Skin of body (tissue), 2 donors: ENCODE data around the gene TRPM2. TPM values are rescaled to one million over a fixed set of nuclear protein-coding genes. Genes with fewer than 3 reads are reported as not detected.

Experiments used
- DNase-seq: peaks from one replicate; lab custom pipeline; 2025; lab: John Stamatoyannopoulos, UW
- total RNA-seq: library from RNA; depleted of rRNA; stranded (reverse); fragments of >200 nt; gene quantifications from one replicate; pipeline ENCODE4 v1.2.3, GENCODE V29; 2014

Gene TRPM2
- total RNA-seq, 1 donor from 2014 or later, result 1.8 TPM

DNA sequence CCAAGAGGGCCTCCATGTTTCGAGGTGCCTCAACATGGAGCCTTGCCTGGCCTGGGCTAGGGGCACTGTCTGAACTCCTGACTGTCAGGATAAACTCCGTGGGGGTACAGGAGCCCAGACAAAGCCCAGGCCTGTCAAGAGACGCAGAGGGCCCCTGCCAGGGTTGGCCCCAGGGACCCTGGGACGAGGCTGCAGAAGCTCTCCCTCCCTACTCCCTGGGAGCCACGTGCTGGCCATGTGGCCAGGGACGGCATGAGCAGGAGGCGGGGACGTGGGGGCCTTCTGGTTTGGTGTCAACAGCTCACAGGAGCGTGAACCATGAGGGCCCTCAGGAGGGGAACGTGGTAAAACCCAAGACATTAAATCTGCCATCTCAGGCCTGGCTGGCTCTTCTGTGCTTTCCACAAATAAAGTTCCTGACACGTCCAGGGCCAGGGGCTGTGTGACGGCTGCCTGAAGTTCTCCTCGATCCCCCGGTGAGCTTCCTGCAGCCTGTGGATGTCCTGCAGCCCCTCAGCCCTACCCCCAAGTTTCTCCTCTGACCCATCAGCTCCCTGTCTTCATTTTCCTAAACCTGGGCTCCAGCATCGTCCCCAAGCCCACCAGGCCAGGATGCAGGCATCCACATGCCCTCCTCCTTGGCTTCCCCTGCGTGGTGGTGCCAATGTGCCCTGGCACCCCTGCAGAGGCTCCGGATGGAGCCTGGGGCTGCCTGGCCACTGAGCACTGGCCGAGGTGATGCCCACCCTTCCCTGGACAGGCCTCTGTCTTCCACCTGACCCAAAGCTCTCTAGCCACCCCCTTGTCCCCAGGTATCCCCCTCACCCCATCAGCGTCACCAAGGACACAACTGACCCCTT lies 89.1 kb downstream of the TRPM2 start:
- DNase-seq, result no peak

- DNase-seq, result no peak
Measured at GRCh38 chr21:44443291-44443890, 90.0 kb downstream of the TRPM2 start.

- no peak for DNase-seq
Measured at GRCh38 chr21:44443891-44444285, 90.5 kb downstream of the TRPM2 start.

GRCh38 chr21:44444286-44444931 lies 91.0 kb downstream of the TRPM2 start:
- no peak for DNase-seq

DNA sequence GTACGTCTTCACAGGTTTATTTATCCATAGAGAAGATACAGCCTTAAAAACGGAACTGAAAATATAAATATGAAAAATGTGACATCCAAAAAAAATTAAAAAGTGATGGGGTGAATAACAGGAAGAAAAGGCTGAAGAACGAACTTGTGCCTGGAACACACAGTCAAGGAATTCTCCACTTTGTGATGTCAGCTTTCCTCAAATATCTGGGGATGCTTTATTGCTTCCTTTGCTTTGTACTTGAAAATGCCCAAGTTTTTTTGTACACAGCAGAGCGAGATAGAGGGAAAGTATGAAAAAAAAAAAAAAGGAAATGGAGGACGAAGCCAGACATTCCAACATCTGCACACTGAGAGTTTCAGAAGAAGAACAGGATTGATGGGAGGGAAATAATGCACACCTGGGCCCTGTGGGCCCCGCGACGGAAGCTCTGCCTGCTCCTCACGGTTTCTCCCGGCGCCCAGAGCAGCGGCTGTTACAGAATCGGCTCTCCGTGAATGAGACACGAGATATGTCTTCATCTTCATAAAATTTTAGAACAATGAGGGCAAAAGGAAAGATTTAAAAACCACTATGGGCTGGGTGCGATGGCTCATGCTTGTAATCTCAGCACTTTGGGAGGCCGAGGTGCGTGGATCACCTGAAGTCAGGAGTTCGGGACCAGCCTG lies 91.9 kb downstream of the TRPM2 start:
- DNase-seq, result no peak

DNA sequence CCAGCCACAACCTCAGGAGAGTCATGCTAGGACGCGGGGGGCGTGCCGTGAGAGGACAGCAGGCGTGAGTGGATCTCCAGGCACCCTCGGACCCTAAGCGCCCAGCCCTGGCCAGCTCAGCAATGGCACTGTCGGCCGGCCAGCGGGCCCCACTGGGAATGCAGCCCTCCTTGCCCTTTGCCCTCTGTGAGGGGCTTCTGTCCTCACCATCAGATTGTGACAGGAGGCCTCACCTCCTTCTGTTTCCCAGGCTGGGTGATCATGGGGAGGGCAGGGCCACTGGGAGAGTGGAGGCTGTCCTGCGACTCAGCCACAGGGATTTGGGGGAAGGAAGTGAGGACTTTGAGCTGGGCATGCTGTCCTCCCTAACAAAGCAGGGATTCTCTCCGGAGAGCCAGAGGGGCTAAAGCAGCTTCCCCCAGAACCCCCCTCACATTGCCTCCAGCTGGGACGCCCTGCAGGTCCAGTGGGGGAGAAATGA lies 95.3 kb downstream of the TRPM2 start:
- DNase-seq, result no peak

DNA sequence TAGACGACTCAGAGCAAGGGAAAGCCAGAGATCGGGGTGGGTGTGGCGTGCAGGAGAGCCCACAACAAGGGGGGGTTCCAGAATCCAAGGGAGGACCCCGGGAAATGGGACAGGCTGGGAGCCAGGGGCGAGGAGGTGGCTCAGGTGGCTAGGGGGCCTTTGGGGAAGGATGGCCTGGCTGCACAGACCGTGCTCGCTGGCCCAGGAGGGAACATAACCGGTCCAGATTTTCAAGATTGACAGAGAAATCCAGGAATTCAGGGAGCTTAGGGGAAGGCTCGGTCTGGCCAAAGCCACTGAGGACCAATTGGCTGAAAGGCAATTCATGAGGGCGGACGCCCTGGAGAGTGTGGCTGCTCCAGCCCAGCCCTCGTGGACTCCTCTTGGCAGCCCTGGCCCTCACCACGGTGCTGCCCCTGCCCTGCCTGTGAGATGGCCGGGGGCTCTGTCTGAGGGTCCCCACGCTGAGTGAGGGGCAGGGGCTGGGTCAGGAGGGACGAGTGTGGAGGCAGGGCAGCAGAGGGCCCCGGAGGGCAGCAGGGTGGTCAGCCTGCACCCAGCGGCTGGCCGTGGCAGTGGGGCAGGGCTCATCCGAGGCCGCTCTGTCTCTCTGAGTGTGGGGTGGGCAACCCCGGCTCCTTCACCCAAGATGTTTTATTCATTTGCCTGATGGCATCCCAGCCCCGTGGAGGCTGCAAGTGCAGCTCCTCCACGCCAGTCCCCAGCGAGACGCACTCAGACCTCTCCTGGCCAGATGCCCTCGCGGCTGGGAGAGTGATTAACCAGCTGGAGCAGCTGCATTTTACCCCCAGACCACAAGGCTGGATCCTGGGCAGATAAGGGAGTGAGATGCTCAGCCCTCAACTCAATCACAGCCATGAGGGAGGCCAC lies 96.3 kb downstream of the TRPM2 start:
- no peak for DNase-seq

DNA sequence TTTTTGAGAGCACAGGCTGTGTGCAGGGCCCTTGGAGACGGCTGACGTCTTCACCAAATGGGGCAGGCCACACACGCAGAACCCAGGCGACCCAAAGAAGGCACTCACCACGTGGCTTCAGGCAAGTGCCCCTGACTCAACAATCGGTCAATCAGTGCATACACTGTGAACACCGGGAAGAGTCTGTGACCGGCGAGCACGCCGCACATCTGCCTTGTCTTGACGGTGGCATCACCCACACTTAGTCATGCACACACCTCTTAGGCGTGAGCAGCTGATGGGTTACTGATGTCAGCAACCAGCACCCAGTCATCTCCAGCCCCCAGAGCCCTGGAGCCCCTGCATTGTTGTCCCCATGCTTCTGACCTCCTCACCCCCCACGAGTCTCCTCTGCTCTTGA lies 97.0 kb downstream of the TRPM2 start:
- DNase-seq, result no peak

DNA sequence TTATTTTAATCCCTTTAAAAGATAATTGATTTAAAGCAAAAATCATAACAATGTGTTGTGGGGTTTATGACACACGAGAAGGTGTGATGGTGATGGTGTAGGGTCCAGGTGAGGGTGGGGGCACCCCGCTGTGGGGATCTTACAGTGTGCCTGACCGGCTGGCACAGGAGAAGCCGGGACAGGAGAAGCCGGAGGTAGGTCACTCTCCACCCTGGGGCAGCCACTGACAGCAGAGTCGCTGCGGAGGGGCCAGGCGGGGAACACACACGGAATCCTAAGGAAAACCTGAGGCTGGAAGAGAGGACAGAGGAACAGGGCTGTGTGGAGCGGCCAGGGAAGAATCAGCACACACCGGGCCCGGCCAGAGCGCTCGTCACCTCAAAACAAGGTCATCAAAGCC lies 97.6 kb downstream of the TRPM2 start:
- DNase-seq, result no peak

DNA sequence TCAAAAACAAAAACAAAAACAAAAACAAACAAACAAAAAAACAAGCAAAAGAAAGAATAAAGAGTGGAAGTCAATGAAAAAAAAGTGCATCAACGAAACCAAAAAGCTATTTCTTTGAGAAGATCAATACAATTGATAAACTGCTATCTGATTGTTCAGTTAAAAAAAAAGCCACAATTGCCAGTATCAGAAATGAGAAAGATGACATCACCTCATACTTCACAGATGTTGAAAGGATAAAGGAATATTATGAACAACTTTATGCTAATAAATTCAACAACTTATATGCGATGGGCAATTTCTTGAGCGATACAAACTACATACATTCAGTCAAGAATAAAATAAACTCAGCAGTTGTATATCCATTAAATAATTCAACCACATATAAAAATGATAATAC lies 99.7 kb downstream of the TRPM2 start:
- DNase-seq, result no peak

DNA sequence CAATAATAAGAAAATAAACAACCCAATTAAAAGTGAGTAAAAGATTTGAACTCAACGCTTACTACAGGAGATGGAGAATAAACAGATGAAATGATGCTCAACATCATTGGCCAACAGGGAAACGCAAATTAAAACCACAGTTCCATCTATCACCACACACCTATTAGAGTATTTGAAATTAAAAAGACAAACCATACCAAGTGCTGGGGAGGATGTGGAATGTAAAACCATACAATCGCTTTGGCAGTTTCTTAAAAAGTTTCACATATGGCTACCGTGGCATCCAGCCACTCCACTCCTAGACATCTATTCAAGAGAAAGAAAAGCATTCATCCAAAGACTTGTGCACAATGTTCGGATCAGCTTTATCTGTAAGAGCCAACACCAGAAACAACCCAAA lies 100.6 kb downstream of the TRPM2 start:
- no peak for DNase-seq

GRCh38 chr21:44454747-44455523 lies 101.5 kb downstream of the TRPM2 start, which contains the start of gene LRRC3:
Gene LRRC3 (plus strand): TSS chr21:44455510. CDS start chr21:44456645, 1,135 bp downstream.
- DNase-seq, result peak; percentile 25

DNA sequence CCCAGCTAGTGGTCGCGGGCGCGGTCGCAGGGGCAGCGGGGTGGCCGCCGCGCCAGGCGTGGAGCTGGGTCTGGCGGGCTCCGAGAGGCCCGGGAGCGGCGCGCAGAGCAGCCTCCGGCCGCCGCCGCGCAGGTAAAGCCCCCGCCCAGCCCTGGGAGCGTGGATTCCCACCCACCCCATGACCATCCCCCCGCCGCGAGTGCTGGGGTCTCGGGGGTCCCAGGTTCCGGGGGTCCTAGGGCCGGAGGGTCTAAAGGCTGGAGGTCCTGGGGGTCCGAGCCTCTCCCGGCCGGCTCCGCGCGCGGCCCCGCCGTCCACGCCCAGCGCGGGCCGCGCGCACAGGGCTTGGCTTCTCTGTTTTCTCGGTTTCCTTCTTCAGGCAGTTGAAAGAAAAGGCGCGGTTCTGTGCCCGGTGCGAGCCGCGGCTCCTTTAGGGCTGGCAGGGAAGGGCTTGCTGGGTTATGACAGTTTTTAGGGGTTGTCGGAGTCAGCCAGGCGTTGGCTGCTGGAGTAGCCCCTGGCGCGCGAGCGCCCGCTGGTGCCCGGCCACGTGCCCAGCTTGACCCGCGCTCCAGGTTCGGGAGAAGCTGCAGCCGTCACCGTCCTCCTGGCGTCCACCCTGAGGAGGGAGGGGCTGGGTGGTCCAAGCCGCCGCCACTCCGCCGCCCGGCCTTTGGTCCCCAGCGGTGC lies 102.2 kb downstream of the TRPM2 start:
- DNase-seq, result no peak

DNA sequence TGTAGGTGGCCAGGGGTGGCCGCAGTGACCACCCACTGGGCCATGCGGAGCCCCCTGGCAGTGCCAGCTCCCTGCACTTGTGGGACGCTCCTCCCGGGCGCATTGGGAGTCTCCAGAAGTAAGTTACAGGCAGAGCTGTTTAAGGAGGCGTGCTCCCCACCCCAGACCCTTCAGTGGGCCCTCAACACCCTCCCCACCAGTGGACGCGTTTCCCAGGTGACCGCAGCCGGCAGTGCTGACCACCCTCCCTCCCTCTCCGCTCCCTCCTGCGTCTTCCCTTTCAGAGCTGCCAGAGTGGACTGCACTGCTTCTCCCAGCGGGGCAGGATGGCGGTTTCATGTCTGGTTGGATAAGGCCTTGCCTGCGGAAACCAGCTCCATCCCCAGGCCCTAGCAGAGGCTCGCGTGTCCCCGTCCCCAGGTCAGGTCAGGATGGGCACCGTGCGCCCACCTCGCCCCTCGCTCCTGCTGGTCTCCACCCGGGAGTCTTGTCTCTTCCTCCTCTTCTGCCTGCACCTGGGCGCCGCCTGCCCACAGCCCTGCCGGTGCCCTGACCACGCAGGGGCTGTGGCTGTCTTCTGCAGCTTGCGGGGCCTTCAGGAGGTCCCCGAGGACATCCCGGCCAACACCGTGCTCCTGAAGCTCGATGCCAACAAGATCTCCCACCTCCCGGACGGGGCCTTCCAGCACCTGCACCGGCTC lies 102.9 kb downstream of the TRPM2 start:
- DNase-seq, result no peak

DNA sequence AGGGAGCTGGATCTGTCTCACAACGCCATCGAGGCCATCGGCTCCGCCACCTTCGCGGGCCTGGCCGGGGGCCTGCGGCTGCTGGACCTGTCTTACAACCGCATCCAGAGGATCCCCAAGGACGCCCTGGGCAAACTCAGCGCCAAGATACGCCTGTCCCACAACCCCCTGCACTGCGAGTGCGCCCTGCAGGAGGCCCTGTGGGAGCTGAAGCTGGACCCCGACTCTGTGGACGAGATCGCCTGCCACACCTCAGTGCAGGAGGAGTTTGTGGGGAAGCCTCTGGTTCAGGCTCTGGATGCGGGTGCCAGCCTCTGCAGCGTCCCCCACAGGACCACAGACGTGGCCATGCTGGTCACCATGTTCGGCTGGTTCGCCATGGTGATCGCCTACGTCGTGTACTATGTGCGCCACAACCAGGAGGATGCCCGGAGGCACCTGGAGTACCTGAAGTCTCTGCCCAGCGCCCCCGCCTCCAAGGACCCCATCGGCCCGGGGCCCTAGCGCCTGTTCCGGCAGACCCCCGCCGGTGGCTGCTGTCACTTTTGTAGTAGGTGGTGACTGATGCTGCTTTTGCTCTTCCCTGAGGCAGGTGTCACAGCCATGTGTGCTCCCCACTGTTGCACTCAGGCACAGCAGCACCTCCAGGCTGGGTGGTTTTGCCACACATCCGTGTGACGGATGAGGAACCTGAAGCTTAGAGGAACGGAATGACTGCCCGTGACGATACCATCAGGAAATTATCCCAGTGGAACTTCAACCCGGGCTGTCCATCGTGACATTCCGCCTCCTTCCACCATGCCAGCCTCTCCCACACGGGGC lies 103.7 kb downstream of the TRPM2 start:
- DNase-seq, result no peak

GRCh38 chr21:44458971-44459711 lies 105.7 kb downstream of the TRPM2 start:
- no peak for DNase-seq
